Measurements from ENCODE around the gene TMEM187.
A peak's percentile ranks its signal among the peaks of the same experiment; 100 is the strongest.

Gene TMEM187

GRCh38 chrX:153931151-153931550, 41.4 kb upstream of the TMEM187 start:
- TF ChIP-seq CTCF (IDR thresholded peaks at IDR 0.05): no peak
- DNase-seq (ENCODE audit: low spot score): no peak
- no peak overlapping the region for H3K4me3 ChIP-seq
- no peak overlapping the region for H3K27ac ChIP-seq

GRCh38 chrX:153931748-153932147, 40.8 kb upstream of the TMEM187 start:
- no peak for TF ChIP-seq CTCF (IDR thresholded peaks at IDR 0.05)
- no peak for DNase-seq (ENCODE audit: low spot score)
- H3K4me3 ChIP-seq: no peak overlapping the region
- H3K27ac ChIP-seq: no peak overlapping the region

- Histone ChIP-seq H3K27ac (no peak overlapping the region), H3K4me3 (no peak overlapping the region)
- DNase-seq (ENCODE audit: low spot score): no peak
- no peak for TF ChIP-seq CTCF (IDR thresholded peaks at IDR 0.05)
Observed at GRCh38 chrX:153932220-153932915, 40.2 kb upstream of the TMEM187 start.

- H3K4me3 ChIP-seq: peak overlapping the region; percentile 99
- TF ChIP-seq CTCF (IDR thresholded peaks at IDR 0.05): no peak
- no peak overlapping the region for H3K27ac ChIP-seq
- no peak for DNase-seq (ENCODE audit: low spot score)
Observed at GRCh38 chrX:153933748-153934147, 38.8 kb upstream of the TMEM187 start.

GRCh38 chrX:153934148-153934761, 38.3 kb upstream of the TMEM187 start:
- peak overlapping the region in 1 of 2 donors; percentile 83 for H3K27ac ChIP-seq
- DNase-seq (ENCODE audit: low spot score): no peak
- TF ChIP-seq CTCF (IDR thresholded peaks at IDR 0.05): no peak
- H3K4me3 ChIP-seq: peak overlapping the region; percentile 99

- no peak for TF ChIP-seq CTCF (IDR thresholded peaks at IDR 0.05)
Observed at GRCh38 chrX:153934762-153935325, 37.7 kb upstream of the TMEM187 start, which contains the start of gene NAA10. Gene NAA10, minus strand, starts transcription at chrX:153935037. Its CDS starts 133 bp downstream, at chrX:153934904.

More at GRCh38 chrX:153934762-153935325, 37.7 kb upstream of the TMEM187 start, which contains the start of gene NAA10:
- DNase-seq (ENCODE audit: low spot score): no peak
- Histone ChIP-seq H3K4me3 (peak within 1 kb of the TSS; percentile 99), H3K27ac (peak within 1 kb of the TSS in 1 of 2 donors; percentile 83)
